ENCODE data around the gene SLC35E1. TPM values are rescaled to one million over a fixed set of nuclear protein-coding genes. Genes with fewer than 3 reads are reported as not detected.

SLC35E1 gene
- polyA plus RNA-seq, 1 of the 3 experiments (the other 2 are of a cell fraction), result 23.5 TPM

GRCh38 chr19:16575861-16576689, 3.9 kb upstream of the SLC35E1 start:
- WGBS (ENCODE audit: low lambda C conversion rate), result 88% methylated on average over 23 of the region's 48 CpGs
- H3K9ac ChIP-seq, result no peak overlapping the region
- no peak for DNase-seq
- peaks cover 10 to 31% of the 10 kb centered on the region in 2 experiments; a peak in 3 of 4 replicates for H3K4me1 ChIP-seq (ENCODE audit: control insufficient read depth in 1 of 2, insufficient read depth in 2 of 2, low read depth in 1 of 2, low read length in 1 of 2)
- no peaks in the 10 kb centered on the region for H3F3A ChIP-seq (replicated peaks; ENCODE audit: insufficient read depth)
- H2AFZ ChIP-seq (ENCODE audit: low read depth), result no peak overlapping the region
- CTCF ChIA-PET, result no interaction called here
- H3K4me3 ChIP-seq (ENCODE audit: low read depth in 2 of 2, low read length in 1 of 2), result no peak overlapping the region
- peaks cover 73% of the 10 kb centered on the region for H4K20me1 ChIP-seq (ENCODE audit: insufficient read depth)
- TF ChIP-seq FOSL2 (IDR thresholded peaks at IDR 0.05; ENCODE audit: borderline replicate concordance, low read depth), result no peak
- no peak for TF ChIP-seq NFIC (IDR thresholded peaks at IDR 0.05; ENCODE audit: borderline replicate concordance)
- TF ChIP-seq FOXM1 (IDR thresholded peaks at IDR 0.05; ENCODE audit: low read depth), result no peak
- TF ChIP-seq TEAD4 (IDR thresholded peaks at IDR 0.05; ENCODE audit: borderline replicate concordance, insufficient read depth), result no peak
- no peak for TF ChIP-seq MEF2A (IDR thresholded peaks at IDR 0.05; ENCODE audit: borderline replicate concordance, low read depth)
- TF ChIP-seq CTCF (IDR thresholded peaks at IDR 0.05), result no peak
- no peak for TF ChIP-seq PBX3 (IDR thresholded peaks at IDR 0.05)
- TF ChIP-seq GABPA (IDR thresholded peaks at IDR 0.05; ENCODE audit: low read depth), result no peak
- TF ChIP-seq MAX (IDR thresholded peaks at IDR 0.05; ENCODE audit: low read depth), result no peak
- no peak for TF ChIP-seq RAD21 (IDR thresholded peaks at IDR 0.05; ENCODE audit: low read length)
- TF ChIP-seq SMC3 (IDR thresholded peaks at IDR 0.05; ENCODE audit: low read depth, low read length), result no peak
- no peak for TF ChIP-seq POLR2AphosphoS5 (IDR thresholded peaks at IDR 0.05; ENCODE audit: low read depth, low read length)
- TF ChIP-seq USF1 (IDR thresholded peaks at IDR 0.05; ENCODE audit: borderline replicate concordance, low read depth), result no peak
- no peak for TF ChIP-seq USF2 (IDR thresholded peaks at IDR 0.05; ENCODE audit: borderline replicate concordance, low read depth, low read length)
- no peak for TF ChIP-seq SIN3A (IDR thresholded peaks at IDR 0.05; ENCODE audit: borderline replicate concordance, low read depth, low read length)
- H3K4me2 ChIP-seq, result no peak overlapping the region
- peaks cover 95% of the 10 kb centered on the region for H3K79me2 ChIP-seq (ENCODE audit: insufficient read depth)
- no peaks in the 10 kb centered on the region for H3K9me2 ChIP-seq
- peaks cover 17 to 48% of the 10 kb centered on the region in 2 experiments for H3K36me3 ChIP-seq (replicated peaks in 1 of 2; ENCODE audit: control insufficient read depth in 1 of 2, insufficient read depth in 2 of 2, low read length in 1 of 2)
- POLR2A ChIA-PET, result no interaction called here
- H3K27me3 ChIP-seq (ENCODE audit: insufficient read depth), result no peaks in the 10 kb centered on the region
- H3K27ac ChIP-seq (ENCODE audit: low read depth in 2 of 2, low read length in 1 of 2), result no peak overlapping the region
- no peaks in the 10 kb centered on the region for H3K9me3 ChIP-seq
